ENCODE results near the gene LENG8.

- no peak for TF ChIP-seq POLR2AphosphoS5 (IDR thresholded peaks at IDR 0.05; ENCODE audit: borderline replicate concordance, low read depth, low read length)
- TF ChIP-seq FOXP2 (optimal IDR thresholded peaks at IDR 0.05; ENCODE audit: control extremely low read depth, extremely low read length, insufficient read depth): no peak
- no peak for TF ChIP-seq EZH2 (IDR thresholded peaks at IDR 0.05)
Observed at GRCh38 chr19:54434873-54435214, 14.2 kb upstream of the LENG8 start.

Measured in SK-N-MC (cell line).